ENCODE data around the gene ZBED1.

GRCh38 chrX:2507904-2508627 is 7.3 kb upstream of the ZBED1 start:
- TF ChIP-seq, protein P1, sequence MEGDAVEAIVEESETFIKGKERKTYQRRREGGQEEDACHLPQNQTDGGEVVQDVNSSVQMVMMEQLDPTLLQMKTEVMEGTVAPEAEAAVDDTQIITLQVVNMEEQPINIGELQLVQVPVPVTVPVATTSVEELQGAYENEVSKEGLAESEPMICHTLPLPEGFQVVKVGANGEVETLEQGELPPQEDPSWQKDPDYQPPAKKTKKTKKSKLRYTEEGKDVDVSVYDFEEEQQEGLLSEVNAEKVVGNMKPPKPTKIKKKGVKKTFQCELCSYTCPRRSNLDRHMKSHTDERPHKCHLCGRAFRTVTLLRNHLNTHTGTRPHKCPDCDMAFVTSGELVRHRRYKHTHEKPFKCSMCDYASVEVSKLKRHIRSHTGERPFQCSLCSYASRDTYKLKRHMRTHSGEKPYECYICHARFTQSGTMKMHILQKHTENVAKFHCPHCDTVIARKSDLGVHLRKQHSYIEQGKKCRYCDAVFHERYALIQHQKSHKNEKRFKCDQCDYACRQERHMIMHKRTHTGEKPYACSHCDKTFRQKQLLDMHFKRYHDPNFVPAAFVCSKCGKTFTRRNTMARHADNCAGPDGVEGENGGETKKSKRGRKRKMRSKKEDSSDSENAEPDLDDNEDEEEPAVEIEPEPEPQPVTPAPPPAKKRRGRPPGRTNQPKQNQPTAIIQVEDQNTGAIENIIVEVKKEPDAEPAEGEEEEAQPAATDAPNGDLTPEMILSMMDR (IDR thresholded peaks at IDR 0.05; ENCODE audit: insufficient read depth, low read length): no peak
- no peak for TF ChIP-seq POLR2AphosphoS5 (IDR thresholded peaks at IDR 0.05; ENCODE audit: low read depth)
- TF ChIP-seq GABPA (IDR thresholded peaks at IDR 0.05; ENCODE audit: low read depth): no peak
